ENCODE data around the gene MAN1A1. TPM values are rescaled to one million over a fixed set of nuclear protein-coding genes. Genes with fewer than 3 reads are reported as not detected.

MAN1A1 gene
- total RNA-seq, 4 donors from 2014 or later, result 52.7 to 123 (median 97.1) TPM

GRCh38 chr6:119337762-119338161 is 11.8 kb downstream of the MAN1A1 start:
- in situ Hi-C loops (cut with MboI; ENCODE audit: low pct_ligation_motif_present in 1 of 4, low pct_unique_long_range_greater_than_20kb in 1 of 4, low sequenced_read_pairs in 3 of 4) (loop anchor here in 1 of 4 donors (25.0 kb wide), 1 partner anchor 200 kb away; no protein-coding TSS in a partner anchor), intact Hi-C loops (cut with DNase I; ENCODE audit: low total_unique reads) (no loop called here)
- peaks cover 0 to 50% (median 10%) of the 10 kb centered on the region in 4 donors for H3K4me1 ChIP-seq
- WGBS, 2 donors (ENCODE audit: low coverage in 1 of 2), result 83 to 86% methylated on average over 1 of the region's 1 CpG
- H3K4me3 ChIP-seq, result no peak overlapping the region
- H3K9me3 ChIP-seq, result no peaks in the 10 kb centered on the region
- TF ChIP-seq EP300 (IDR thresholded peaks at IDR 0.05; ENCODE audit: low read depth), result no peak
- no peak for TF ChIP-seq POLR2AphosphoS5 (IDR thresholded peaks at IDR 0.05)
- no peak for TF ChIP-seq POLR2A (IDR thresholded peaks at IDR 0.05)
- no peak for TF ChIP-seq CTCF (IDR thresholded peaks at IDR 0.05)
- no peaks in the 10 kb centered on the region for H3K27me3 ChIP-seq
- no peak overlapping the region for H3K27ac ChIP-seq
- no peaks in the 10 kb centered on the region for H3K36me3 ChIP-seq
- no peak for DNase-seq

- intact Hi-C loops (cut with DNase I; ENCODE audit: low total_unique reads) (no loop called here), in situ Hi-C loops (cut with MboI; ENCODE audit: low pct_ligation_motif_present in 1 of 4, low pct_unique_long_range_greater_than_20kb in 1 of 4, low sequenced_read_pairs in 3 of 4) (loop anchor here in 1 of 4 donors (25.0 kb wide), 1 partner anchor 200 kb away; no protein-coding TSS in a partner anchor)
- TF ChIP-seq POLR2AphosphoS5 (IDR thresholded peaks at IDR 0.05) (no peak), EP300 (IDR thresholded peaks at IDR 0.05; ENCODE audit: low read depth) (no peak), CTCF (IDR thresholded peaks at IDR 0.05) (no peak), POLR2A (IDR thresholded peaks at IDR 0.05) (no peak)
- Histone ChIP-seq H3K27ac (no peak overlapping the region), H3K36me3 (no peaks in the 10 kb centered on the region), H3K9me3 (no peaks in the 10 kb centered on the region), H3K4me1 (peaks cover 0 to 50% (median 10%) of the 10 kb centered on the region in 4 donors), H3K4me3 (no peak overlapping the region), H3K27me3 (no peaks in the 10 kb centered on the region)
- no peak for DNase-seq
- WGBS, 2 donors (ENCODE audit: low coverage in 1 of 2), result 95 to 96% methylated on average over 5 of the region's 5 CpGs
Measured at GRCh38 chr6:119337252-119337651, 12.3 kb downstream of the MAN1A1 start.

GRCh38 chr6:119334535-119335264 is 14.9 kb downstream of the MAN1A1 start:
- Histone ChIP-seq H3K27ac (no peak overlapping the region), H3K9me3 (no peaks in the 10 kb centered on the region), H3K27me3 (no peaks in the 10 kb centered on the region), H3K4me1 (peaks cover 0 to 35% (median 0%) of the 10 kb centered on the region in 4 donors), H3K4me3 (no peak overlapping the region), H3K36me3 (no peaks in the 10 kb centered on the region)
- TF ChIP-seq POLR2A (IDR thresholded peaks at IDR 0.05) (no peak), POLR2AphosphoS5 (IDR thresholded peaks at IDR 0.05) (no peak), EP300 (IDR thresholded peaks at IDR 0.05; ENCODE audit: low read depth) (no peak), CTCF (IDR thresholded peaks at IDR 0.05) (no peak)
- intact Hi-C loops (cut with DNase I; ENCODE audit: low total_unique reads), result no loop called here
- in situ Hi-C loops (cut with MboI; ENCODE audit: low pct_ligation_motif_present in 1 of 4, low pct_unique_long_range_greater_than_20kb in 1 of 4, low sequenced_read_pairs in 3 of 4), result loop anchor here in 1 of 4 donors (25.0 kb wide), 1 partner anchor 197 kb away; no protein-coding TSS in a partner anchor
- DNase-seq, result no peak
- WGBS, 2 donors (ENCODE audit: low coverage in 1 of 2), result 59 to 70% methylated on average over 1 of the region's 1 CpG

GRCh38 chr6:119333707-119334295 is 15.8 kb downstream of the MAN1A1 start:
- no peak overlapping the region for H3K4me3 ChIP-seq
- H3K36me3 ChIP-seq, result no peaks in the 10 kb centered on the region
- WGBS, 2 donors (ENCODE audit: low coverage in 1 of 2), result 82 to 86% methylated on average over 3 of the region's 3 CpGs
- H3K4me1 ChIP-seq, result peaks cover 0 to 32% (median 0%) of the 10 kb centered on the region in 4 donors
- no peaks in the 10 kb centered on the region for H3K9me3 ChIP-seq
- intact Hi-C loops (cut with DNase I; ENCODE audit: low total_unique reads) (no loop called here), in situ Hi-C loops (cut with MboI; ENCODE audit: low pct_ligation_motif_present in 1 of 4, low pct_unique_long_range_greater_than_20kb in 1 of 4, low sequenced_read_pairs in 3 of 4) (loop anchor here in 1 of 4 donors (25.0 kb wide), 1 partner anchor 196 kb away; no protein-coding TSS in a partner anchor)
- no peaks in the 10 kb centered on the region for H3K27me3 ChIP-seq
- TF ChIP-seq CTCF (IDR thresholded peaks at IDR 0.05) (peak; percentile 47 to 61 (median 50)), POLR2AphosphoS5 (IDR thresholded peaks at IDR 0.05) (no peak)
- no peak overlapping the region for H3K27ac ChIP-seq
- no peak for DNase-seq

All from transverse colon (tissue), 4 donors.